Kidney epithelial cell (primary cell): ENCODE results near the gene LEMD1. TPM values are rescaled to one million over a fixed set of nuclear protein-coding genes. Genes with fewer than 3 reads are reported as not detected.
A peak's percentile ranks its signal among the peaks of the same experiment; 100 is the strongest.

ENCODE experiments used
- DNase-seq: peaks from one replicate; pipeline ENCODE4 v3.0.0-alpha.2; 2010; ENCODE audit warnings: low read depth
- H3K27me3 ChIP-seq: 2 replicates; pipeline ENCODE4 v1.6.0; 2011; ENCODE audit warnings: low read length; ENCODE audit not compliant: control insufficient read depth, insufficient read depth
- H3K36me3 ChIP-seq: 2 replicates; pipeline ENCODE4 v1.5.1; 2011; ENCODE audit warnings: low read length; ENCODE audit not compliant: control insufficient read depth, insufficient read depth
- H3K4me3 ChIP-seq: 2 replicates; pipeline ENCODE4 v1.5.1; 2011; ENCODE audit warnings: low read depth, mild to moderate bottlenecking, control low read depth, low read length
- CTCF ChIP-seq: IDR thresholded peaks from 2 replicates; pipeline ENCODE4 v1.5.1; 2011; ENCODE audit warnings: mild to moderate bottlenecking, moderate library complexity, low read length, control low read depth, inconsistent platforms; ENCODE audit not compliant: insufficient read depth, poor library complexity, severe bottlenecking
- total RNA-seq: library from RNA; depleted of rRNA; stranded (reverse); fragments of >200 nt; gene quantifications from 2 replicates; pipeline ENCODE4 v1.2.3, GENCODE V29; 2015

The LEMD1 gene
- total RNA-seq, 1 donor from 2014 or later: 5.1 TPM

GRCh38 chr1:205444931-205445645 is 23.2 kb upstream of the LEMD1 start:
- no peak for DNase-seq
- Histone ChIP-seq H3K36me3 (no peaks in the 10 kb centered on the region), H3K4me3 (peak overlapping the region; percentile 15), H3K27me3 (no peaks in the 10 kb centered on the region)
- TF ChIP-seq CTCF: no peak

DNA sequence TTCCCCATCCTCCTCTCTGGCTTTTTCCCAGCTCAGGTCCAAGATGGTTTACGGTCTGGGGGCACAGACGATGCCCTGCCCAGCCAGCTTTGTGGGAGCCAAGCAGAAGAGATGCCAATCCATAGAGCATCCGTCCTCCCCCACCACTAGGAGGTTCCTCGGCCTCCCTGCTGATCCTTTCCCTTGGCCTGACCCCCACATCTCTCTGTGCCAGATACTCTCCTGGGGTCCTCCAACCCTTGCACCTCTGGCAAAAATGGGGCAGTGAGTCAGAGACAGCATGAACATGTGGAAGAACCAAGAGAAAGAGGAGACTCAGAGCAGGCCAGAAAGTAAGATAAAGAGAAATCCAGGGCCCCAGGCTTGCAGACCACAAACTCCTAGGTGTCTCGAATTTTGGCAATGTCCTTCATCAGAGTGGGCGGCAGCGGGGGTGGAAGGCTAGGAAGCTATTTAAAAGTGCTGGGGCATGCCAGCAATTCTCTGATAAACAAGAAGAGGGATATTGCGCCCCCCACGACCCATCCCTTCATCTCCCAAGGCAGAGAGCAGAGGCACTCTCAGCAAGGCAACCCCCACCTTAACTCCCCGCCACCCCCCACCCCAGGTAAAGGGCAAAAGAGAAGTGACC is 22.6 kb upstream of the LEMD1 start:
- no peak for DNase-seq
- Histone ChIP-seq H3K36me3 (no peaks in the 10 kb centered on the region), H3K4me3 (no peak overlapping the region), H3K27me3 (no peaks in the 10 kb centered on the region)
- no peak for TF ChIP-seq CTCF

GRCh38 chr1:205443585-205444299 is 21.9 kb upstream of the LEMD1 start:
- H3K27me3 ChIP-seq: no peaks in the 10 kb centered on the region
- H3K36me3 ChIP-seq: no peaks in the 10 kb centered on the region
- no peak for DNase-seq
- TF ChIP-seq CTCF: no peak
- H3K4me3 ChIP-seq: no peak overlapping the region

DNA sequence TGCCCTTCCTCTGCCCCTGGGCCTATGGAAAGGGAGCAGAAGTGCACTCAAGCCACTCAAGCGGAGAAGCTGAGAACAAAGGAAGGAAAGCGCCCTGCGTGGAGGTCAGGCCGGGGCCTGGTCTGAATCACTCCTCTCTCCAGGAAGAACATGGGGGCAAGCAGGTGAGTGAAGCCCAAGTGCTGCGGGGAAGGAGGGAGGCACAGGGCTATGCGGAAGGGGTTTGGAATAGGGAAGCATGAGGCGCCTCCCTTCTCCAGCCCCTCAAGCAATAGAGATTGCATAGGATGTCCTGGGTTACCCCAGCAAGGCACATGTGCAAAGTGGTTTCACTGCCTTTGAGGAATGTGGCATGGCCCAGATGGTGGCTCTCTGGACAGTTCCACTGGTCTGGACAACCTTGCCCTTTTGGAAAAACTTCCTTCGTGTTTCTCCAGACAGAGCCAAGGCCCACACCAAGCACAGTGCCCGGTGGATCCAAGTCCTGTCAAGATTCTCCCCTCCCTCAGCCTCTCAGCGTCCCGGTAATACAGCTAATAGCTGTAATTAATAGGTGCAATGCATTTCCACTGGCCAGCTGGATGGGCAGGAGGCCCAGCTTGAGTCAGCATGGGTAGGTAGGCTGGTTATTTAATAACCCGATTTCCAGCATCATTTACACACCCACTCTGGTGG is 20.3 kb upstream of the LEMD1 start:
- H3K27me3 ChIP-seq: no peaks in the 10 kb centered on the region
- TF ChIP-seq CTCF: no peak
- no peak for DNase-seq
- no peaks in the 10 kb centered on the region for H3K36me3 ChIP-seq
- no peak overlapping the region for H3K4me3 ChIP-seq

DNA sequence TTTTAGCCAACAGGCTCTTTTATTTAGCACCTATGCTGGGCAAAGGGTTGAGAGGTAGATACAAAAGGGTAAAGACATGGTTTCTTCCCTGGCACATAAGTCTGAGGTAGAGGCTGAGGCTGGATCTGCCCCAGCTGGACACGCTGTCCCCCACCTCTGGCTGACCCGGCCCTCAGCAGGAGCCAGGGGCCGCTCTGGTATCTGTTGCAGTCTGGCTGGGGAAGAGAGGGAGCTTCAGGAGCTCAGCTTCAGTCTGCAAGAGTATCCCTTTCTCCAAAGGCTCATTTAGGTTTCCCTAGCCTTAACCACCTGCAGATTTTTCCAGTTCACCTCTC is 19.8 kb upstream of the LEMD1 start:
- Histone ChIP-seq H3K4me3 (no peak overlapping the region), H3K36me3 (no peaks in the 10 kb centered on the region), H3K27me3 (no peaks in the 10 kb centered on the region)
- no peak for DNase-seq
- TF ChIP-seq CTCF: no peak
